Effector memory CD8-positive, alpha-beta T cell (primary cell): ENCODE measurements around the gene HSPG2.
"Not testable (repeated sequence)": the region's sequence is repeated elsewhere in the genome, so short reads cannot be mapped to it uniquely, and the experiment has no call there.

Experiments used
- ATAC-seq: fragments of 150-1000 bp; cut with Tn5 transposase; replicated peaks from 2 replicates; pipeline ENCODE4 v1.10.0; 2021; ENCODE audit warnings: mild to moderate bottlenecking, moderate library complexity
- DNase-seq, 3 experiments: peaks; one replicate each; pipeline ENCODE4 v3.0.0; 2021
- H3K27ac Mint-ChIP-seq, 2 donors: one replicate each; pipeline ENCODE4 v1.8.0; 2022; ENCODE audit warnings: mild to moderate bottlenecking in 2 of 2, mixed read lengths in 2 of 2, moderate library complexity in 2 of 2
- H3K27me3 Mint-ChIP-seq, 2 donors: one replicate each; pipeline ENCODE4 v1.8.0; 2022; ENCODE audit warnings: mixed read lengths in 2 of 2
- H3K36me3 Mint-ChIP-seq: one replicate; pipeline ENCODE4 v1.8.0; 2022; ENCODE audit warnings: mild to moderate bottlenecking, moderate library complexity, mixed read lengths; ENCODE audit not compliant: insufficient read depth
- H3K4me1 Mint-ChIP-seq, 2 donors: one replicate each; pipeline ENCODE4 v1.8.0; 2022; ENCODE audit warnings: low read depth in 2 of 2, mixed read lengths in 2 of 2
- H3K4me3 Mint-ChIP-seq, 2 donors: one replicate each; pipeline ENCODE4 v1.8.0; 2022; ENCODE audit warnings: mild to moderate bottlenecking in 2 of 2, mixed read lengths in 2 of 2, moderate library complexity in 2 of 2
- H3K9me3 Mint-ChIP-seq, 2 donors: one replicate each; pipeline ENCODE4 v1.8.0; 2022; ENCODE audit warnings: mixed read lengths in 2 of 2
- total RNA-seq, 9 experiments: gene quantifications; one replicate each; lab custom pipeline; 2026; lab: John Stamatoyannopoulos, UW

Gene HSPG2
- total RNA-seq = 0 to 1.2 (median 0.49) reads per million in 9 experiments

GRCh38 chr1:21937034-21937371, at the start of gene HSPG2:
TSS of gene HSPG2 (minus strand) at chr1:21937310. CDS start at chr1:21937217, 93 bp downstream.
- Mint-ChIP-seq H3K4me3 (peak within 1 kb of the TSS; percentile 83 to 92), H3K4me1 (peaks cover 6 to 8% of the 10 kb centered on the region in 2 donors), H3K27me3 (peaks cover 28 to 49% of the 10 kb centered on the region in 2 donors), H3K9me3 (no peaks in the 10 kb centered on the region), H3K36me3 (no peaks in the 10 kb centered on the region), H3K27ac (peak within 1 kb of the TSS in 1 of 2 donors; percentile 69)
- no peak for DNase-seq
- peak; percentile 58 for ATAC-seq

- H3K4me3 Mint-ChIP-seq, H3K4me1 Mint-ChIP-seq: not testable (repeated sequence)
Measured at GRCh38 chr1:21986386-21986785, 49.3 kb upstream of the HSPG2 start.

GRCh38 chr1:21985893-21986292, 48.8 kb upstream of the HSPG2 start:
- H3K27me3 Mint-ChIP-seq, H3K9me3 Mint-ChIP-seq, H3K4me1 Mint-ChIP-seq, H3K4me3 Mint-ChIP-seq, H3K27ac Mint-ChIP-seq, ATAC-seq, H3K36me3 Mint-ChIP-seq, DNase-seq: not testable (repeated sequence)

More at GRCh38 chr1:21986386-21986785, 49.3 kb upstream of the HSPG2 start:
- not testable (repeated sequence) for H3K36me3 Mint-ChIP-seq, H3K9me3 Mint-ChIP-seq, H3K27me3 Mint-ChIP-seq, DNase-seq, H3K27ac Mint-ChIP-seq, ATAC-seq

- H3K36me3 Mint-ChIP-seq, H3K9me3 Mint-ChIP-seq, H3K27ac Mint-ChIP-seq, ATAC-seq, H3K4me3 Mint-ChIP-seq, H3K4me1 Mint-ChIP-seq, DNase-seq, H3K27me3 Mint-ChIP-seq: not testable (repeated sequence)
Measured at GRCh38 chr1:21983539-21983938, 46.4 kb upstream of the HSPG2 start.

GRCh38 chr1:21982122-21982521, 45.0 kb upstream of the HSPG2 start:
- not testable (repeated sequence) for H3K27ac Mint-ChIP-seq, H3K4me1 Mint-ChIP-seq, ATAC-seq, DNase-seq, H3K9me3 Mint-ChIP-seq, H3K36me3 Mint-ChIP-seq, H3K27me3 Mint-ChIP-seq, H3K4me3 Mint-ChIP-seq

GRCh38 chr1:21981253-21981652, 44.1 kb upstream of the HSPG2 start:
- H3K9me3 Mint-ChIP-seq, H3K27me3 Mint-ChIP-seq, H3K36me3 Mint-ChIP-seq, H3K4me1 Mint-ChIP-seq, DNase-seq, H3K4me3 Mint-ChIP-seq, H3K27ac Mint-ChIP-seq, ATAC-seq: not testable (repeated sequence)

GRCh38 chr1:21980515-21981220, 43.6 kb upstream of the HSPG2 start:
- not testable (repeated sequence) for DNase-seq, H3K4me3 Mint-ChIP-seq, H3K36me3 Mint-ChIP-seq, ATAC-seq, H3K27me3 Mint-ChIP-seq, H3K27ac Mint-ChIP-seq, H3K9me3 Mint-ChIP-seq, H3K4me1 Mint-ChIP-seq

- not testable (repeated sequence) for H3K4me1 Mint-ChIP-seq, ATAC-seq, DNase-seq, H3K9me3 Mint-ChIP-seq, H3K36me3 Mint-ChIP-seq, H3K4me3 Mint-ChIP-seq, H3K27ac Mint-ChIP-seq, H3K27me3 Mint-ChIP-seq
Measured at GRCh38 chr1:21978209-21978608, 41.1 kb upstream of the HSPG2 start.

- not testable (repeated sequence) for H3K9me3 Mint-ChIP-seq, H3K27me3 Mint-ChIP-seq, H3K27ac Mint-ChIP-seq, H3K36me3 Mint-ChIP-seq, ATAC-seq, DNase-seq, H3K4me1 Mint-ChIP-seq, H3K4me3 Mint-ChIP-seq
Measured at GRCh38 chr1:21976703-21977239, 39.7 kb upstream of the HSPG2 start, which contains the start of gene CELA3B. TSS of gene CELA3B (plus strand) at chr1:21977022. CDS start at chr1:21977040, 18 bp downstream.

DNA sequence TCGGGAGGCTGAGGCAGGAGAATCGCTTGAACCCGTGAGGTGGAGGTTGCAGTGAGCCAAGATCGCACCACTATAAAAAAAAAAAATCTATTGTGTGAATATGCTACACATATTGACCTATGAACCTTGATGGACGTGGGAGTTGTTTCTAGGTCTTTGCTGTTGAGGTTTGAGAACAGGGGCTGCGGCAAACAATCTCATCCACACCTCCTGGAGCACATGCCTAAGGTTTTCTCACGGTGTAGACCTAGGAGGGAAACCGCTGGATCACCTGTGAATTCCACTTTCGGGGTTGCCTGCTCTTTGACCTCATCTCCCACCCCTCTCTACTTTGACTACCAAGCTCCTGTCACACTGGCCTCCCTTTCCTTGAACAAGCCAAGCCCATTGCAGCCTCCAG, 38.2 kb upstream of the HSPG2 start:
- not testable (repeated sequence) for H3K36me3 Mint-ChIP-seq, H3K27ac Mint-ChIP-seq, ATAC-seq, H3K27me3 Mint-ChIP-seq, H3K9me3 Mint-ChIP-seq, H3K4me1 Mint-ChIP-seq, H3K4me3 Mint-ChIP-seq, DNase-seq

DNA sequence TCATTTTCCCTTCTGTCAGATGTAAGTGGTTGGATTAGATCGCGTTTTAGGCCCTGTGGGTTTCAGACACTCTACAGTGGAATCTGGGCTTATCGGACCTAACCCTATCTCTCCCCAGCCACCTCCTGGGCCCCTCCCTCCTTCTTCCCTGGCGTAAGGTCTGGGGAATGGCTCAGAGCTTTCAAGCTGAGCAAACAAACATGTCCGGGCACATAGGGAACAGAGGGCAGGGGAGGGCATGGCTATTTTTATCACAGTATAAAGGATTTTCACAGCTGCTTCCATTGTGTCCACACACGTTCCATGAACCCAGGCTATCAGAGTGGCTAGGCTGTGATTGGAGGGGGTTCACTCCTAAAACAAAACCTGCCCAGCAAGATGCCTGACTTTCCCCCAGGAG, 37.6 kb upstream of the HSPG2 start:
- H3K9me3 Mint-ChIP-seq, DNase-seq, H3K4me3 Mint-ChIP-seq, H3K4me1 Mint-ChIP-seq, H3K36me3 Mint-ChIP-seq, H3K27ac Mint-ChIP-seq, H3K27me3 Mint-ChIP-seq, ATAC-seq: not testable (repeated sequence)

DNA sequence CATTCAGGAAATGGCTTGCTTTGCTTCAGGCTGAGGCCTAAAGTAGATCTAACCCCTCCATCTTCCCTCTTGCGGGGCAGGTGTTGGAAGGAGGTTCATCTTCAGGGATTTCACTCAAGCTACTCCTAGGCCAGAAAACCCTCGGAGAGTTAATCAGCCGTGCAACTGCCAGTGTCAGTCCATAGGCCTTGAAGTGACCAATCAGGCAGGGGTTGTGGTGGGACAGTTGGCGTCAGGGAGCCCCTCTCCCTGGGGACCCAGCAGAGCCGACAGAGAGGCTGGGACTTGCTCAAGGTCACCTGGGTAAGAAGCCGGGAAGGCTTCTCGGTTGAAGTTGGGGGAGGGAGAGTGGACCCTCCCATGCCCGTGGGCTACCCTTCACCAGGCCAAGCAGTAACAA, 36.8 kb upstream of the HSPG2 start:
- ATAC-seq, DNase-seq, H3K4me1 Mint-ChIP-seq, H3K9me3 Mint-ChIP-seq, H3K27me3 Mint-ChIP-seq, H3K36me3 Mint-ChIP-seq, H3K4me3 Mint-ChIP-seq: not testable (repeated sequence)
- peak overlapping the region in 1 of 2 donors; percentile 10 for H3K27ac Mint-ChIP-seq

DNA sequence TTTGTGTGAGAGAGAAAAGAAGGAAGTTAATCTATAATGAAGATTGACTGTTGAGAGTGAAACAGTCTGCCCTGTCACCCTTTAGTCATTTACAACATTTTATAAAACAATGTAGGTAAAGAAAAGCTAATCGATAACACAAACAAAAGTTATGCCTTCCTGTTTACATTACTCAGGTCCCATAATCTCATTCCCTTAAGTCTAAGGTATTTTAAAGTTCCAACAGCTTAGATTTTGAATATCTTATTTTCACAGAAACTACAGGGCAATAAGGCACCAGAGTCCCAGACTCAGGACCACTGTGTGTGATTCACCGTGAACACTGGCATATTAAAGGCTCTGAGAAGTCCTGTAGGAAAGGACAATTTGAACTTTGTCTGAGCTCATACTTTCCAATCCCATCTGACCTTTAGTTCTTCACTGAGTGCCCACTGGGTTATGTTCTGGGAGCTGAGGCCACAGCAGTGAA, 35.9 kb upstream of the HSPG2 start:
- not testable (repeated sequence) for ATAC-seq, H3K36me3 Mint-ChIP-seq, H3K4me3 Mint-ChIP-seq, H3K4me1 Mint-ChIP-seq, H3K27me3 Mint-ChIP-seq, DNase-seq, H3K27ac Mint-ChIP-seq, H3K9me3 Mint-ChIP-seq

GRCh38 chr1:21970523-21970922, 33.4 kb upstream of the HSPG2 start:
- not testable (repeated sequence) for H3K4me3 Mint-ChIP-seq, H3K9me3 Mint-ChIP-seq, H3K4me1 Mint-ChIP-seq, H3K27ac Mint-ChIP-seq, DNase-seq, H3K36me3 Mint-ChIP-seq, ATAC-seq
- peaks cover 5 to 10% of the 10 kb centered on the region in 2 donors for H3K27me3 Mint-ChIP-seq
